Lower lobe of right lung (tissue), 2 donors: Measurements from ENCODE around the gene ANKRD17. TPM values are rescaled to one million over a fixed set of nuclear protein-coding genes. Genes with fewer than 3 reads are reported as not detected.
A peak's percentile ranks its signal among the peaks of the same experiment; 100 is the strongest.

Experiments used
- ATAC-seq, 2 donors: fragments of 200-7000 bp; cut with Tn5 transposase; one replicate each; pipeline ENCODE4 v1.9.1; 2020 to 2022; ENCODE audit warnings: mild to moderate bottlenecking in 2 of 2, moderate library complexity in 2 of 2
- DNase-seq: peaks from one replicate; pipeline ENCODE4 v3.0.0-alpha.2; 2020
- H3K27ac ChIP-seq: fragments of 200-600 bp; one replicate; pipeline ENCODE4 v1.8.0; 2022
- H3K27me3 ChIP-seq: fragments of 200-600 bp; one replicate; pipeline ENCODE4 v1.8.0; 2022; ENCODE audit warnings: low read depth
- H3K36me3 ChIP-seq: fragments of 200-600 bp; one replicate; pipeline ENCODE4 v1.8.0; 2022; ENCODE audit warnings: mild to moderate bottlenecking
- H3K4me1 ChIP-seq: fragments of 200-600 bp; one replicate; pipeline ENCODE4 v1.8.0; 2022
- H3K4me3 ChIP-seq: fragments of 200-600 bp; one replicate; pipeline ENCODE4 v1.8.0; 2022; ENCODE audit warnings: mild to moderate bottlenecking
- H3K9me3 ChIP-seq: fragments of 200-600 bp; one replicate; pipeline ENCODE4 v1.8.0; 2022
- CTCF ChIP-seq: fragments of 200-600 bp; IDR thresholded peaks from one replicate; pipeline ENCODE4 v1.8.0; 2022; ENCODE audit warnings: antibody characterized with exemption, mild to moderate bottlenecking
- intact Hi-C: fragments of 100-400 bp; cut with DNase I; formaldehyde crosslinking; loops from one replicate; pipeline ENCODE4 v1.11.0; 2022
- total RNA-seq: library from RNA; stranded (reverse); fragmentation: NEBNext Ultra II Directional; extraction: Animal tissue kit (Norgen Biotek cat#: 25700); gene quantifications from one replicate; pipeline ENCODE4 v1.2.1, GENCODE V29; 2021
- donor health status: DM: no; HTN: yes; CAD: no; lungs with severe emphysema.

ANKRD17 gene
- total RNA-seq, 1 donor from 2014 or later, result 57.4 TPM

- no peak for TF ChIP-seq CTCF
- intact Hi-C loops, result no loop called here
- no peak overlapping the region for H3K27ac ChIP-seq
- no peak overlapping the region for H3K4me3 ChIP-seq
- ATAC-seq (no peak), DNase-seq (no peak)
- H3K36me3 ChIP-seq, result peaks cover 37% of the 10 kb centered on the region
- no peaks in the 10 kb centered on the region for H3K9me3 ChIP-seq
- H3K27me3 ChIP-seq, result no peaks in the 10 kb centered on the region
- H3K4me1 ChIP-seq, result peaks cover 32% of the 10 kb centered on the region
Observed at GRCh38 chr4:73066928-73067327, 191.7 kb downstream of the ANKRD17 start.

GRCh38 chr4:73066445-73066844, 192.2 kb downstream of the ANKRD17 start:
- ATAC-seq, result no peak
- TF ChIP-seq CTCF, result no peak
- Histone ChIP-seq H3K27me3 (no peaks in the 10 kb centered on the region), H3K27ac (no peak overlapping the region), H3K4me1 (peaks cover 32% of the 10 kb centered on the region), H3K4me3 (no peak overlapping the region), H3K36me3 (peaks cover 42% of the 10 kb centered on the region), H3K9me3 (no peaks in the 10 kb centered on the region)
- intact Hi-C loops, result no loop called here
- DNase-seq, result no peak

GRCh38 chr4:73064536-73064935, 194.1 kb downstream of the ANKRD17 start:
- intact Hi-C loops, result no loop called here
- no peak for TF ChIP-seq CTCF

GRCh38 chr4:73055241-73055897, 203.2 kb downstream of the ANKRD17 start:
- H3K27ac ChIP-seq, result peak overlapping the region; percentile 22
- no peak for TF ChIP-seq CTCF
- DNase-seq (no peak), ATAC-seq (no peak)
- no peak overlapping the region for H3K4me3 ChIP-seq
- H3K9me3 ChIP-seq, result no peaks in the 10 kb centered on the region
- no peaks in the 10 kb centered on the region for H3K27me3 ChIP-seq
- H3K36me3 ChIP-seq, result peaks cover 56% of the 10 kb centered on the region
- H3K4me1 ChIP-seq, result peaks cover 2% of the 10 kb centered on the region
- intact Hi-C loops, result no loop called here

More at GRCh38 chr4:73064536-73064935, 194.1 kb downstream of the ANKRD17 start:
- ATAC-seq, result no peak
- no peak overlapping the region for H3K27ac ChIP-seq
- H3K9me3 ChIP-seq, result no peaks in the 10 kb centered on the region
- no peak overlapping the region for H3K4me3 ChIP-seq
- peaks cover 59% of the 10 kb centered on the region for H3K36me3 ChIP-seq
- no peaks in the 10 kb centered on the region for H3K27me3 ChIP-seq
- peaks cover 25% of the 10 kb centered on the region for H3K4me1 ChIP-seq
- no peak for DNase-seq

GRCh38 chr4:73053974-73054480, 204.6 kb downstream of the ANKRD17 start:
- peaks cover 45% of the 10 kb centered on the region for H3K36me3 ChIP-seq

More at GRCh38 chr4:73053974-73054480, 204.6 kb downstream of the ANKRD17 start:
- H3K9me3 ChIP-seq, result no peaks in the 10 kb centered on the region
- peaks cover 2% of the 10 kb centered on the region for H3K4me1 ChIP-seq
- DNase-seq (no peak), ATAC-seq (no peak)
- intact Hi-C loops, result no loop called here
- H3K27ac ChIP-seq, result no peak overlapping the region
- no peaks in the 10 kb centered on the region for H3K27me3 ChIP-seq
- H3K4me3 ChIP-seq, result no peak overlapping the region
- TF ChIP-seq CTCF, result no peak
